CD4-positive, CD25-positive, alpha-beta regulatory T cell (primary cell): ENCODE measurements around the gene FRMD8. TPM values are rescaled to one million over a fixed set of nuclear protein-coding genes. Genes with fewer than 3 reads are reported as not detected.
"Not testable (repeated sequence)": the region's sequence is repeated elsewhere in the genome, so short reads cannot be mapped to it uniquely, and the experiment has no call there.

Experiments used
- ATAC-seq, 2 donors: fragments of 150-1000 bp; cut with Tn5 transposase; one replicate each; pipeline ENCODE4 v1.10.0; 2021; ENCODE audit warnings: low read depth in 2 of 2, moderate number of reproducible peaks in 2 of 2, moderate library complexity in 1 of 2
- DNase-seq, 3 donors: peaks; one replicate each; pipeline versions ENCODE4 v3.0.0 to v3.0.0-alpha.2; 2012 to 2022; ENCODE audit warnings: mixed read lengths in 1 of 3
- H3K27ac ChIP-seq: one replicate; pipeline ENCODE4 v1.7.0; 2013; ENCODE audit warnings: mild to moderate bottlenecking, low read length; ENCODE audit not compliant: insufficient read depth, poor library complexity, severe bottlenecking
- H3K27me3 ChIP-seq: one replicate; pipeline ENCODE4 v1.7.0; 2013; ENCODE audit warnings: low read length; ENCODE audit not compliant: control insufficient read depth, insufficient read depth
- H3K36me3 ChIP-seq: one replicate; pipeline ENCODE4 v1.7.0; 2013; ENCODE audit warnings: mild to moderate bottlenecking, low read length, moderate library complexity; ENCODE audit not compliant: control insufficient read depth, insufficient read depth
- H3K4me1 ChIP-seq: 2 replicates; pipeline ENCODE4 v1.7.0; 2013; ENCODE audit warnings: mild to moderate bottlenecking, low read length; ENCODE audit not compliant: insufficient read depth, control insufficient read depth, poor library complexity, severe bottlenecking
- H3K4me3 ChIP-seq: one replicate; pipeline ENCODE4 v1.7.0; 2013; ENCODE audit warnings: low read depth, mild to moderate bottlenecking, low read length, moderate library complexity
- H3K9me3 ChIP-seq, 2 experiments: 1 replicate in 1 of 2; 2 replicates in 1 of 2; pipeline ENCODE4 v1.7.0; 2013; ENCODE audit warnings: low read length in 2 of 2, mild to moderate bottlenecking in 1 of 2, moderate library complexity in 1 of 2; ENCODE audit not compliant: control insufficient read depth in 2 of 2
- H3K27ac Mint-ChIP-seq, 3 donors: one replicate each; pipeline ENCODE4 v1.8.0; 2020 to 2022; ENCODE audit warnings: mild to moderate bottlenecking in 3 of 3, mixed read lengths in 3 of 3, moderate library complexity in 2 of 3
- H3K27me3 Mint-ChIP-seq: one replicate; pipeline ENCODE4 v1.8.0; 2022; ENCODE audit warnings: mild to moderate bottlenecking, mixed read lengths
- H3K36me3 Mint-ChIP-seq: one replicate; pipeline ENCODE4 v1.8.0; 2020; ENCODE audit warnings: mixed read lengths
- H3K4me1 Mint-ChIP-seq, 4 donors: one replicate each; pipeline ENCODE4 v1.8.0; 2020 to 2022; ENCODE audit warnings: mixed read lengths in 4 of 4, mild to moderate bottlenecking in 1 of 4
- H3K4me3 Mint-ChIP-seq, 4 donors: one replicate each; pipeline ENCODE4 v1.8.0; 2020 to 2022; ENCODE audit warnings: mild to moderate bottlenecking in 4 of 4, mixed read lengths in 4 of 4, moderate library complexity in 3 of 4
- H3K9me3 Mint-ChIP-seq, 7 donors: one replicate each; pipeline ENCODE4 v1.8.0; 2020 to 2022; ENCODE audit warnings: mixed read lengths in 7 of 7, mild to moderate bottlenecking in 3 of 7, moderate library complexity in 2 of 7
- polyA plus RNA-seq, 4 donors: library from polyadenylated mRNA; unstranded; fragments of 300-500 nt; fragmentation: Illumina TruSeq; gene quantifications; one replicate each; pipeline ENCODE4 v1.2.3, GENCODE V29; 2021
- total RNA-seq: library from RNA; stranded (reverse); gene quantifications from one replicate; pipeline ENCODE4 v1.2.3, GENCODE V29; 2022

The FRMD8 gene
- total and polyA plus RNA-seq, 5 donors from 2014 or later = 47.4 to 55.1 (median 53.0) TPM

DNA sequence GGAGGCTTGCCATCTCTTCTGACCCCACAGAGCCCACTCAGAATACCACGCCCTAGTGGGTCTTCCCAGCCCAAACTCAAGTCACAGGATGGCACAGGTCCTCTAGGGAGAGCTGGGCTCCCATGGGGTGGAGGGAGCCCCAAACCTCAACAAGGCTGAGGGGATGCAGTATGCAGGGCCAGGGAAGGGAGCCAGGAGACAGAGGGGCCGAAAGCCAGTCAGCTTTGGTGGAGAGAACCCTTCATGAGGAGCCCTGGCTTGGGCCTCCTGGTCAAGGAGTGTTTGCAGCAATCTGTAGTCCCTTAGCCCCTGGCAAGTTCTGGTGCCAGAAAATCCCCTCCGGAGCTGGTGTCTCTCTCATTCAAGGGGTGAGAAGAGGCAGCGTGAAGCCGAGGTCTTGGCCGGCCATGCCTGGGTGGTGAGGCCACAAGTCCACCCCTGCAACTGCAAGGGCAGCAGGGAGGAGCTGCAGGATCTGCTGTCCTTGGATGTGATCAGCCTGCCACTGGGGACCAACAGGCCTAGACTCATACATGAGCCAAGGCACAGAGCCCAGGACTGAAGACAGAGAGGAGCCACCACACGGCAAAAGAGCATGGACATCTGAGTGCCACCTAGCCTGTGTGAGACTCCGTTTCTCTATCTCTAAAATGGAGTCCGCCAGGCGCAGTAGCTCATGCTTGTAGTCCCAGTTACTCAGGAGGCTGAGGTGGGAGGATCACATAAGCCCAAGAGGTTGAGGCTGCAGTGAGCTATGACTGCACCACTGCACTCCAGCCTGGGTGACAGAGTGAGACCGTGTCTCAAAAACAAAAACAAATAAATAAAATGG is 60.2 kb downstream of the FRMD8 start:
- Histone ChIP-seq H3K27me3 (no peaks in the 10 kb centered on the region), H3K4me1 (peaks cover 13% of the 10 kb centered on the region), H3K4me3 (no peak overlapping the region), H3K36me3 (peaks cover 8% of the 10 kb centered on the region), H3K27ac (no peak overlapping the region), H3K9me3 (no peaks in the 10 kb centered on the region)
- ATAC-seq = peak in 1 of 2 donors; percentile 15
- DNase-seq = no peak
- peaks cover 5% of the 10 kb centered on the region for H3K36me3 Mint-ChIP-seq
- H3K27me3 Mint-ChIP-seq = no peaks in the 10 kb centered on the region
- H3K4me1 Mint-ChIP-seq = peaks cover 7 to 26% (median 9%) of the 10 kb centered on the region in 4 donors
- H3K9me3 Mint-ChIP-seq = peaks cover 0 to 1% (median 0%) of the 10 kb centered on the region in 7 donors
- H3K27ac Mint-ChIP-seq = peak overlapping the region in 2 of 3 donors; percentile 41 to 60
- no peak overlapping the region for H3K4me3 Mint-ChIP-seq

DNA sequence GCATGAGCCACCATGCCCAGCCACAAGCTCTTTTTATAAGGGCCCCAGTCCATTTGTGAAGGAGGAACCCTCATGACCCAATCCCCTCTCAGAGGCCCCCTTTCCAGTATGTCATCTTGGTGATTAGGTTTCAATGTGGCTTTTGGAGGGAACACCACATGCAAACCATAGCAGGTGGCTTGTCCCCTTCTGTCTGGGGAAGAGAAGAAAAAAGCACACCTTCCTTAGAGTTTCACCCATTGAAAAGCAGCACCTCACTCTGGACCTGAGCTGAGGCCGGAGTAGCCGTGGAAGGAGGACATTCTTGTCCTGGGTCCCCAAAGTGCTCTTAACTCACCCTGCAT is 61.6 kb downstream of the FRMD8 start:
- Histone ChIP-seq H3K27ac (no peak overlapping the region), H3K4me3 (no peak overlapping the region), H3K9me3 (no peaks in the 10 kb centered on the region), H3K4me1 (peaks cover 1% of the 10 kb centered on the region), H3K36me3 (peaks cover 8% of the 10 kb centered on the region), H3K27me3 (no peaks in the 10 kb centered on the region)
- H3K4me1 Mint-ChIP-seq = peaks cover 4 to 12% (median 6%) of the 10 kb centered on the region in 4 donors
- peaks cover 0 to 1% (median 0%) of the 10 kb centered on the region in 7 donors for H3K9me3 Mint-ChIP-seq
- H3K27me3 Mint-ChIP-seq = no peaks in the 10 kb centered on the region
- ATAC-seq = no peak
- peaks cover 2% of the 10 kb centered on the region for H3K36me3 Mint-ChIP-seq
- H3K27ac Mint-ChIP-seq = peak overlapping the region in 2 of 3 donors; percentile 20 to 62
- no peak for DNase-seq
- peak overlapping the region in 1 of 4 donors; percentile 6 for H3K4me3 Mint-ChIP-seq

DNA sequence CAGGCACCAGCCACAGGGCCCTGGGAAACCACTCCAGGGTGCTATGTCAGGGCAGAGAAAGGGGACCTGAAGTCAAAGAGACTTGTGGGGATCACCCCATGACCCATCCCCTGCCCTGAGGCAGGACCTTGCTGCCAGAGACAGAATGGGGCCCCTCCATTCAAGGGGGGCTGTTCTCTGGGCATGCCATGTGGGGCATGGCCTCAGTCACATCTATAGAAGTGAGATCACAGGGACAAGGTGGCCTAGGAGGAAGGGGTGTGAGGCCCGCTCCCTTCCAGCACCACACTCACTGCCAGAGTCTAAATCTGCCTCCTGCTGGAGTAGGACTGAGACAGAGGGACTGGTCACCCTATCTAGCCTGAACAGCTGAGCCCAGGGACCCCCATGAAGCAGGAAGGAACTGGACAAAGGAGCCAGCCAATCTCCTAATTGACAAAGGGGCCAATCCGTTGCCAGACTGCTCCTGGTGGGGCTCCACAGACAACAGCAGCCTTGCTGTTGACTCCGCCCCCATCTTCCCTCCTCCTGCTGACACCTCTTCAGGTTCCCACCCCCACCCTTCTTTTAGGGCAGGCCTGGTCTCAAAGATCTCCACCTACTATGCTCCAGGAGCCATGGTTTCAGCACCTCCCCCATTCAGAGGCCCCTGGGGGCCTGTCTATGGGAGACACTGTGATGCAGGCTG is 62.1 kb downstream of the FRMD8 start:
- Mint-ChIP-seq H3K36me3 (no peaks in the 10 kb centered on the region), H3K27ac (no peak overlapping the region), H3K9me3 (peaks cover 0 to 1% (median 0%) of the 10 kb centered on the region in 7 donors), H3K4me3 (peak overlapping the region in 1 of 4 donors; percentile 6), H3K4me1 (peaks cover 0 to 10% (median 5%) of the 10 kb centered on the region in 4 donors), H3K27me3 (no peaks in the 10 kb centered on the region)
- Histone ChIP-seq H3K27ac (no peak overlapping the region), H3K27me3 (no peaks in the 10 kb centered on the region), H3K36me3 (peaks cover 8% of the 10 kb centered on the region), H3K9me3 (no peaks in the 10 kb centered on the region), H3K4me3 (no peak overlapping the region), H3K4me1 (no peaks in the 10 kb centered on the region)
- no peak for ATAC-seq
- peak in 1 of 3 donors; percentile 53 for DNase-seq

- not testable (repeated sequence) for H3K27ac ChIP-seq, H3K9me3 Mint-ChIP-seq
Observed at GRCh38 chr11:65451301-65451700, 64.9 kb downstream of the FRMD8 start.

DNA sequence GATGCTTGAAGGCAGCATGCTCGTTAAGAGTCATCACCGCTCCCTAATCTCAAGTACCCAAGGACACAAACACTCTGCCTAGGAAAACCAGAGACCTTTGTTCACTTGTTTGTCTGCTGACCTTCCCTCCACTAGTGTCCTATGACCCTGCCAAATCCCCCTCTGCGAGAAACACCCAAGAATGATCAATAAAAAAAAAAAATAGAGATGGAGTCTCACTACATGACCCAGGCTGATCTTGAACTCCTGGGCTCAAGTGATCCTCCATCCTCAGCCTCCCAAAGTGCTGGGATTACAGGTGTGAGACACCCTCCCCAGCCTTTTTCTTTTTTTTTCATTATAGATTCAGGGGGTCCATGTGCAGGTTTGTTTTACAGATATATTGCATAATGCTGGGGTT is 65.8 kb downstream of the FRMD8 start:
- H3K4me1 ChIP-seq = peaks cover 12% of the 10 kb centered on the region
- not testable (repeated sequence) for DNase-seq, H3K36me3 Mint-ChIP-seq, H3K36me3 ChIP-seq, H3K4me3 ChIP-seq, H3K9me3 ChIP-seq, H3K27me3 ChIP-seq, H3K9me3 Mint-ChIP-seq, ATAC-seq, H3K27ac ChIP-seq, H3K27ac Mint-ChIP-seq, H3K27me3 Mint-ChIP-seq
- H3K4me1 Mint-ChIP-seq = peaks cover 0 to 28% (median 18%) of the 10 kb centered on the region in 4 donors
- H3K4me3 Mint-ChIP-seq = peak overlapping the region in 2 of 4 donors; percentile 27 to 35

More at GRCh38 chr11:65451301-65451700, 64.9 kb downstream of the FRMD8 start:
- H3K27ac Mint-ChIP-seq, ATAC-seq, H3K4me3 ChIP-seq, H3K27me3 ChIP-seq, H3K36me3 ChIP-seq, DNase-seq, H3K27me3 Mint-ChIP-seq, H3K9me3 ChIP-seq, H3K4me3 Mint-ChIP-seq, H3K36me3 Mint-ChIP-seq: not testable (repeated sequence)
- peaks cover 0 to 28% (median 16%) of the 10 kb centered on the region in 4 donors for H3K4me1 Mint-ChIP-seq
- peaks cover 12% of the 10 kb centered on the region for H3K4me1 ChIP-seq

DNA sequence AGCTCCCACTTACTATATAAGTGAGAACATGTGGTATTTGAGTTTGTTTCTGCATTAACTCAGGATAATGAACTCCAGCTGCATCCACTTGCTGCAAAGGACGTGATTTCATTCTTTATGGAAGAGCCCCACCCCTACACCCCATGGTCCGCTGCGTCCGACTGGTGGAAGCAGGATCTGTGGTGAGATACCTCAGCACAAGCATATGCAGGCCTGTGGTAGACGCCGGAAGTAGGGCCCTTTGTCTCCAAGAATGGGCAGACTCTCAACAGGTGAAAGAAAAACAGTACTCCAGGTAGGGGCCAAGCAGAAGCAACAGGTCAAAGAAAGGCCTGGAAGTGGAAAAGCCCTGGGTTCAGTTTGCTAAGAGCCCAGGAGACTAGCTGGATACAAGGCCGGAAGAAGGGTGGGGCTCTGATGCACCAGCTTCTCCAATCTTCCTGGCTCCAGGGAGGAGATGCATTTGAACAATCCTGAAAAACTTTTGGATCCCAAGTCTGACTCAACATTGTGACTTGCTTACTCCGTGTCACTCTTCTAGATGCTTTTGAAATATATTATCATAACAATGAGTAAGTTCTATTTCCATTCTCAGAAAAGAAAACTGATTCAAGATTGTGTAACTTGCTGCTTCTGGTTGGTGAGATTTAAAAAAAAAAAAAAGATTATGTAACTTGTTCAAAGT is 66.5 kb downstream of the FRMD8 start:
- no peaks in the 10 kb centered on the region for H3K27me3 ChIP-seq
- H3K36me3 ChIP-seq = no peaks in the 10 kb centered on the region
- H3K27me3 Mint-ChIP-seq = no peaks in the 10 kb centered on the region
- peaks cover 0 to 1% (median 0%) of the 10 kb centered on the region in 7 donors for H3K9me3 Mint-ChIP-seq
- peak overlapping the region in 2 of 3 donors; percentile 10 to 74 for H3K27ac Mint-ChIP-seq
- H3K36me3 Mint-ChIP-seq = no peaks in the 10 kb centered on the region
- H3K4me3 ChIP-seq = no peak overlapping the region
- H3K9me3 ChIP-seq = no peaks in the 10 kb centered on the region
- peaks cover 12% of the 10 kb centered on the region for H3K4me1 ChIP-seq
- H3K4me1 Mint-ChIP-seq = peaks cover 0 to 28% (median 18%) of the 10 kb centered on the region in 4 donors
- ATAC-seq = no peak
- no peak for DNase-seq
- no peak overlapping the region for H3K27ac ChIP-seq
- H3K4me3 Mint-ChIP-seq = peak overlapping the region in 3 of 4 donors; percentile 35 to 43 (median 39)

GRCh38 chr11:65454311-65454695 is 67.9 kb downstream of the FRMD8 start:
- H3K9me3 ChIP-seq = no peaks in the 10 kb centered on the region
- DNase-seq (no peak), ATAC-seq (no peak)
- H3K4me3 Mint-ChIP-seq = peak overlapping the region; percentile 70 to 96 (median 89)
- H3K9me3 Mint-ChIP-seq = peaks cover 0 to 1% (median 0%) of the 10 kb centered on the region in 7 donors
- no peaks in the 10 kb centered on the region for H3K27me3 Mint-ChIP-seq
- no peaks in the 10 kb centered on the region for H3K27me3 ChIP-seq
- H3K4me1 Mint-ChIP-seq = peaks cover 0 to 28% (median 18%) of the 10 kb centered on the region in 4 donors
- H3K4me3 ChIP-seq = peak overlapping the region; percentile 77
- no peaks in the 10 kb centered on the region for H3K36me3 Mint-ChIP-seq
- peak overlapping the region in 2 of 3 donors; percentile 76 to 77 for H3K27ac Mint-ChIP-seq
- H3K36me3 ChIP-seq = no peaks in the 10 kb centered on the region
- peaks cover 12% of the 10 kb centered on the region for H3K4me1 ChIP-seq
- H3K27ac ChIP-seq = no peak overlapping the region
